Astrocyte (in vitro differentiated cells and primary cell): ENCODE data around the gene NCCRP1. TPM values are rescaled to one million over a fixed set of nuclear protein-coding genes. Genes with fewer than 3 reads are reported as not detected.

ENCODE experiments used
- DNase-seq: peaks from one replicate; pipeline ENCODE4 v3.0.0-alpha.2; 2010; ENCODE audit warnings: low read depth
- FAIRE-seq: peaks from 2 replicates; lab custom pipeline; 2011; peaks lifted over from hg19 to GRCh38; lab: Jason Lieb, UNC
- H2AFZ ChIP-seq: 2 replicates; pipeline ENCODE4 v1.6.0; 2012; ENCODE audit warnings: low read depth, low read length, inconsistent platforms
- H3K27ac ChIP-seq: 2 replicates; pipeline ENCODE4 v1.5.1; 2011; ENCODE audit warnings: low read depth, low read length, inconsistent platforms
- H3K27me3 ChIP-seq: 2 replicates; pipeline ENCODE4 v1.6.0; 2011; ENCODE audit warnings: low read length, inconsistent platforms; ENCODE audit not compliant: insufficient read depth
- H3K36me3 ChIP-seq: 2 replicates; pipeline ENCODE4 v1.5.1; 2011; ENCODE audit warnings: low read length, inconsistent platforms; ENCODE audit not compliant: insufficient read depth
- H3K4me1 ChIP-seq: 2 replicates; pipeline ENCODE4 v1.5.1; 2011; ENCODE audit warnings: low read length, inconsistent platforms; ENCODE audit not compliant: insufficient read depth
- H3K4me2 ChIP-seq: 2 replicates; pipeline ENCODE4 v1.6.0; 2012; ENCODE audit warnings: low read length, inconsistent platforms
- H3K4me3 ChIP-seq: 2 replicates; pipeline ENCODE4 v1.5.1; 2011; ENCODE audit warnings: low read depth, mild to moderate bottlenecking, low read length, inconsistent platforms; ENCODE audit not compliant: insufficient read depth
- H3K79me2 ChIP-seq: 2 replicates; pipeline ENCODE4 v1.6.0; 2012; ENCODE audit warnings: mild to moderate bottlenecking, low read length, inconsistent platforms; ENCODE audit not compliant: insufficient read depth
- H3K9ac ChIP-seq: 2 replicates; pipeline ENCODE4 v1.6.0; 2012; ENCODE audit warnings: mild to moderate bottlenecking, low read length, inconsistent platforms
- H3K9me3 ChIP-seq: 2 replicates; pipeline ENCODE4 v1.5.1; 2012; ENCODE audit warnings: low read depth, mild to moderate bottlenecking, low read length, inconsistent platforms; ENCODE audit not compliant: insufficient read depth
- H4K20me1 ChIP-seq: 2 replicates; pipeline ENCODE4 v1.6.0; 2012; ENCODE audit warnings: low read length, inconsistent platforms; ENCODE audit not compliant: insufficient read depth
- H3K27ac Mint-ChIP-seq: one replicate; pipeline ENCODE4 v1.8.0; 2021; ENCODE audit warnings: mild to moderate bottlenecking, mixed read lengths; ENCODE audit not compliant: unreplicated experiment
- H3K27me3 Mint-ChIP-seq: one replicate; pipeline ENCODE4 v1.8.0; 2021; ENCODE audit warnings: low read depth, mixed read lengths; ENCODE audit not compliant: unreplicated experiment
- H3K36me3 Mint-ChIP-seq: one replicate; pipeline ENCODE4 v1.8.0; 2021; ENCODE audit warnings: low read depth, mixed read lengths; ENCODE audit not compliant: unreplicated experiment
- H3K4me1 Mint-ChIP-seq: one replicate; pipeline ENCODE4 v1.8.0; 2021; ENCODE audit warnings: low read depth, mixed read lengths; ENCODE audit not compliant: unreplicated experiment
- H3K4me3 Mint-ChIP-seq: one replicate; pipeline ENCODE4 v1.8.0; 2021; ENCODE audit warnings: mild to moderate bottlenecking, moderate library complexity, mixed read lengths; ENCODE audit not compliant: unreplicated experiment
- H3K9me3 Mint-ChIP-seq: one replicate; pipeline ENCODE4 v1.8.0; 2021; ENCODE audit warnings: mild to moderate bottlenecking, mixed read lengths; ENCODE audit not compliant: unreplicated experiment
- EZH2 ChIP-seq: IDR thresholded peaks from 2 replicates; pipeline ENCODE4 v1.6.1; 2012; ENCODE audit warnings: mild to moderate bottlenecking, low read length, inconsistent platforms; ENCODE audit not compliant: insufficient read depth
- total RNA-seq: library from RNA; stranded (reverse); gene quantifications from 2 replicates; pipeline ENCODE4 v1.2.1, GENCODE V29; 2021
- TF ChIP-seq, protein P1 (sequence below): IDR thresholded peaks from 2 replicates; pipeline ENCODE4 v1.5.1; 2011; ENCODE audit warnings: low read depth, mild to moderate bottlenecking, inconsistent platforms, low read length, moderate library complexity; ENCODE audit not compliant: insufficient read depth

NCCRP1 gene
- total RNA-seq, 1 donor from 2014 or later, result not detected

- Mint-ChIP-seq H3K4me3 (no peak overlapping the region), H3K9me3 (no peaks in the 10 kb centered on the region), H3K27ac (no peak overlapping the region), H3K27me3 (no peaks in the 10 kb centered on the region), H3K4me1 (no peaks in the 10 kb centered on the region), H3K36me3 (peaks cover 3% of the 10 kb centered on the region)
- Histone ChIP-seq H3K4me3 (no peak overlapping the region), H3K36me3 (no peaks in the 10 kb centered on the region), H3K79me2 (no peaks in the 10 kb centered on the region), H3K27me3 (no peaks in the 10 kb centered on the region), H3K9ac (no peak overlapping the region), H4K20me1 (peaks cover 5% of the 10 kb centered on the region), H3K27ac (no peak overlapping the region), H3K9me3 (no peaks in the 10 kb centered on the region), H3K4me1 (no peaks in the 10 kb centered on the region), H3K4me2 (no peak overlapping the region), H2AFZ (no peak overlapping the region)
- TF ChIP-seq, protein P1, sequence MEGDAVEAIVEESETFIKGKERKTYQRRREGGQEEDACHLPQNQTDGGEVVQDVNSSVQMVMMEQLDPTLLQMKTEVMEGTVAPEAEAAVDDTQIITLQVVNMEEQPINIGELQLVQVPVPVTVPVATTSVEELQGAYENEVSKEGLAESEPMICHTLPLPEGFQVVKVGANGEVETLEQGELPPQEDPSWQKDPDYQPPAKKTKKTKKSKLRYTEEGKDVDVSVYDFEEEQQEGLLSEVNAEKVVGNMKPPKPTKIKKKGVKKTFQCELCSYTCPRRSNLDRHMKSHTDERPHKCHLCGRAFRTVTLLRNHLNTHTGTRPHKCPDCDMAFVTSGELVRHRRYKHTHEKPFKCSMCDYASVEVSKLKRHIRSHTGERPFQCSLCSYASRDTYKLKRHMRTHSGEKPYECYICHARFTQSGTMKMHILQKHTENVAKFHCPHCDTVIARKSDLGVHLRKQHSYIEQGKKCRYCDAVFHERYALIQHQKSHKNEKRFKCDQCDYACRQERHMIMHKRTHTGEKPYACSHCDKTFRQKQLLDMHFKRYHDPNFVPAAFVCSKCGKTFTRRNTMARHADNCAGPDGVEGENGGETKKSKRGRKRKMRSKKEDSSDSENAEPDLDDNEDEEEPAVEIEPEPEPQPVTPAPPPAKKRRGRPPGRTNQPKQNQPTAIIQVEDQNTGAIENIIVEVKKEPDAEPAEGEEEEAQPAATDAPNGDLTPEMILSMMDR, result no peak
- no peak for TF ChIP-seq EZH2
- FAIRE-seq (no peak), DNase-seq (no peak)
Measured at GRCh38 chr19:39174558-39175544, 21.9 kb upstream of the NCCRP1 start.

DNA sequence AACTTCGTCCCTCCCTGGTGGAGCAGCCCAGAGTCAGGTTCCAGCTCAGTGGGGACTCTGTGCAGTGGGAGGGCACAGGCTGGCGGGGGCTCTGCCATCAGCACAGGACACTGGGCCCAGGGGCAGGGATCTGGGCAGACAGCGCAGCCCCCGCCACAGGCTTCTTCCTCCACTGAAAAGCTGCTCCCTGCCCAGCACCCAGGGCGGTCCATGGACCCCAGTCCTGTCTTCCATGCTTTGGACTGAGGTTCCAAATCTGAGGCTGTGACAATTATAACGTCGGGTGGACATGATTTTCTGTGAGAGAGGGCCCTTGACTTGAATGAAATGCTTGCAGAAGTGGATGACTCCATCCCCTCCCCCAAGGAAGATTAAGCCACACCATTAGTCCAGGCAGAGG, 21.2 kb upstream of the NCCRP1 start:
- Mint-ChIP-seq H3K9me3 (no peaks in the 10 kb centered on the region), H3K4me1 (no peaks in the 10 kb centered on the region), H3K27me3 (no peaks in the 10 kb centered on the region), H3K27ac (no peak overlapping the region), H3K4me3 (no peak overlapping the region), H3K36me3 (peaks cover 3% of the 10 kb centered on the region)
- no peak for TF ChIP-seq EZH2
- TF ChIP-seq, protein P1, result no peak
- FAIRE-seq, result no peak
- H3K27me3 ChIP-seq, result no peaks in the 10 kb centered on the region
- no peak overlapping the region for H3K4me2 ChIP-seq
- no peaks in the 10 kb centered on the region for H3K9me3 ChIP-seq
- no peak overlapping the region for H2AFZ ChIP-seq
- no peaks in the 10 kb centered on the region for H3K4me1 ChIP-seq
- H3K9ac ChIP-seq, result no peak overlapping the region
- no peak overlapping the region for H3K27ac ChIP-seq
- peaks cover 3% of the 10 kb centered on the region for H3K36me3 ChIP-seq
- no peak overlapping the region for H3K4me3 ChIP-seq
- H3K79me2 ChIP-seq, result no peaks in the 10 kb centered on the region
- H4K20me1 ChIP-seq, result peaks cover 5% of the 10 kb centered on the region
- DNase-seq, result no peak
